Endothelial cell of coronary artery (primary cell): ENCODE data around the gene HNRNPK. TPM values are rescaled to one million over a fixed set of nuclear protein-coding genes. Genes with fewer than 3 reads are reported as not detected.

ENCODE experiments used
- total RNA-seq: library from RNA; depleted of rRNA; stranded (reverse); fragments of >200 nt; gene quantifications from 2 replicates; pipeline ENCODE4 v1.2.3, GENCODE V29; 2014

The HNRNPK gene
- 548 and 710 TPM in 2 replicates for total RNA-seq

DNA sequence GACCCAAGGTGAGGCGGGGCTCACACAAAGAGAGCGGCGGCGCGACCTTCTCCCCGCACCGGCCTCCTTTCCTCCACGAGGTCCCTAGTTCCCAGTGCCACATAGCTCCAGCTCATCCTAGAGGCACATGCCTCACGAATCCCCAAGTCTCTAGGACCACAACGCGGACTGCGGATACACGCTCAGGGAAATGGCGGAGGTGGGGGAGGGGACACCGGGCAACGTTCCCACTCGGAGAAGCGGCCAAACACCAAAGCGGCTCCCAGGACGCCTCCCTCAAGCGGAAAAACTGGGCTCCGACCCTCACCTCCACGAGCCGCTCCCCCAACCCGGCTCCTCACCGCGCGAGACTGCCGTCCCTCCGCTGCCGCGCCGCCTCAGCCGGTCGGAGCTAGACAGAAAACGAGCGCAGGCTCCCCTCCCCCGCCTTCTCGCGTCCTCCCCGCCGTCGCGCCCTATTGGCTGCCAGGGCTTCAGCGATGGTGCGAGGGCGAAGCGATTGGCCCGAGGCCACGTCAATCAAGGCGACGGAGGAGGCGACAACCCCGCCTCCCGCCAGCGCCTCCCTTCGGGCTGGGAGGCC lies at the start of gene HNRNPK:
Gene HNRNPK (minus strand): TSS at position 404 of the 583 bp plus-strand sequence. CDS start 1,963 bp downstream, outside the sequence.

DNA sequence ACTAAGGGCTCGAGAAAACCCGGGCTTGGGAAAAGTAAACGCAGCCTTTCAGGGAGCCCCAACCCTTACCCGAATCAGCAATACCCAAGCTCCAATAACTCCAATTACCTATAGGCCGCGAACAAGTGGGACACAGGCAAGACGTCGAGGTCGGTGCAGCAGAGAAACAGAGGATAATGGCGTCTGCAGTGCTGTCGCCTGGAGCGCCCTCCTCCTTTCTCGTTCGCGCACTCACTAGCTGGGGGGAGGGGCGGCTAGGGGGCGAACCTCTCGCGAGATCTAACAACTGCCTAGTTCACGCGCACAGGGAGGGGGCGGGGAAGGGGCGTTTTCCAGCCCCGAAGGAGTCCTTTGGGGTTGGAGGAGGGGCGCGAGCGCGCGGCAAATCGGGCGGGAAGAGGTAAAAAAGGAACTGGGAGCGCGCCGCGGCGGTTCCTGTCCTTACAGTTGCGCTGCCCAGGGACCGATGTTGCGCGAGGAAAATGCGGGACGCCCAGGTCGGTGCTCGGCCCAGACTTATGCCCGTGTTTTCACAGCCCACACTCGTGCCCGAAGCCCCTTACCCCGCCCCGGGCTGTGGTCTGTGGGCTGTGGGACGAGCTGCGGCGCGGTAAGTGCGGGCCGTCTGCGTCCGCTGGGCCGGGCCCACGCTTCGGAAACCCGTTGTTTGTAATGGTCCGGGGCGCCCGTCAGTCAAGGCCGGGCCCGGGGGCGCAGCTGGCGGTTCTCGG lies 545 bp upstream of the HNRNPK start, which contains the start of gene RMI1:
Gene RMI1 (plus strand): TSS at position 411 of the 731 bp plus-strand sequence. CDS start 20,182 bp downstream, outside the sequence.

DNA sequence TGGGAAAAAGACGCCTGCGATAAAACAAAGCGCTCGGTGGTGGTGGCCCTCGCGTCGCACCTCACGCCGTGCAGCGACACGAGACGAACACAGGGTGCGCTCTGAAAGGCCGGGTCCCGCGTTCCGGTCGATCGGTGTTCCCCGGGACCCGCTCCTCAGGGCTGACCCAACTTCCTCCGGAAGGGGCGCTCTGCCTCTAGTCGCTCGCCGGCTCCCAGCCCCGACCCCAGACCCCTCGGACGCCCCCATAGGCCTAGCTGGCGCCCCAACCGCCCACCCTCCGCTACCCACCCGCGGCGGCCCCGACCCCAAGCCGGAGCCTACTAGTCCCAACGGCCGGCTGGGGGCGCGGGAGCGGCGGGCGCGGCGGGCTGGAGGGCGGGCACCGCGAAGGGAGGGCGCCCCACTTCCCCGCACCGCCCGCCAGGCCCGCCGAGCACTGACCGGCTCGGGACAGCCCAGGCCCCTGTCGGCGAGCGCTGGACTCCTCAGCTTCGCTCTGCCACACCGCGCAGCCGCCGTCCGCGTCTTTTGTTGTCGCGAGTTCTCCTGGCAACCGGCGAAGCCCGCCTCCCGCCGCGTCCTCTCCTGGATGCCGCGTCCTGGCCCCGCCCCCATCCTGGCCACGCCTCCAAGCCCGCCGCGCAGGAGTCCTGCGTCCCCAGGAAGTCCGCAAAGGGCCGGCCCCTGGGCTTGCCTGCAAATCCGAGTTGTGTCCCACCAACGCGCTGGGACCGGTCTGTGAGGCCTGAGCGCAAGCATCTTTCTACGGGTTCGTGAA lies 58.9 kb downstream of the HNRNPK start, which contains the start of gene KIF27:
Gene KIF27 (minus strand): TSS at position 506 of the 781 bp plus-strand sequence. CDS start 5,841 bp downstream, outside the sequence.

Other genes starting within 250 kb of the HNRNPK start
- 1.3 and 2.2 TPM in 2 replicates for gene GKAP1, start 162.4 kb downstream of the HNRNPK start, total RNA-seq
- 3.0 and 4.2 TPM in 2 replicates for gene KIF27, start 58.8 kb downstream of the HNRNPK start, total RNA-seq
- 4.8 and 5.6 TPM in 2 replicates for gene RMI1, start 590 bp upstream of the HNRNPK start, total RNA-seq